Esophagus squamous epithelium (tissue), 5 donors: ENCODE measurements around the gene FAM107B. TPM values are rescaled to one million over a fixed set of nuclear protein-coding genes. Genes with fewer than 3 reads are reported as not detected.

ENCODE experiments used
- DNase-seq: peaks from one replicate; lab custom pipeline; 2025; lab: John Stamatoyannopoulos, UW
- H3K27ac ChIP-seq, 4 donors: fragments of 200-600 bp; sonication (generic); one replicate each; pipeline ENCODE4 v1.5.1; 2016 to 2019; ENCODE audit warnings: mild to moderate bottlenecking in 1 of 4
- H3K27me3 ChIP-seq, 4 donors: fragments of 200-600 bp; sonication (generic); 1 replicate in 3 of 4; 2 replicates in 1 of 4; pipeline versions ENCODE4 v1.5.1 to v1.6.0; 2017 to 2021; ENCODE audit warnings: antibody characterized with exemption in 1 of 4
- H3K36me3 ChIP-seq, 3 donors: fragments of 200-600 bp; sonication (generic); one replicate each; pipeline ENCODE4 v1.5.1; 2016 to 2019
- H3K4me1 ChIP-seq, 3 donors: fragments of 200-600 bp; sonication (generic); one replicate each; pipeline ENCODE4 v1.5.1; 2017 to 2019
- H3K4me3 ChIP-seq, 4 donors: fragments of 200-600 bp; sonication (generic); 1 replicate in 3 of 4; 2 replicates in 1 of 4; pipeline ENCODE4 v1.5.1; 2016 to 2019; ENCODE audit warnings: mild to moderate bottlenecking in 2 of 4, moderate library complexity in 1 of 4
- H3K9me3 ChIP-seq, 3 donors: fragments of 200-600 bp; sonication (generic); one replicate each; pipeline ENCODE4 v1.5.1; 2016 to 2019
- POLR2A ChIP-seq, 4 donors: fragments of 450-650 bp; IDR thresholded peaks; one replicate each; pipeline ENCODE4 v1.6.1; 2017; ENCODE audit warnings: antibody characterized with exemption in 4 of 4, mild to moderate bottlenecking in 4 of 4, moderate library complexity in 3 of 4
- WGBS, 2 donors: methylation state at CpG; one replicate each; pipeline ENCODE4 v1.1.5; 2018; 5-methylcytosine and 5-hydroxymethylcytosine counted together
- intact Hi-C: fragments of 100-400 bp; cut with DNase I; formaldehyde crosslinking; loops from one replicate; pipeline ENCODE4 v1.15.0; 2022
- total RNA-seq, 4 donors: library from RNA; depleted of rRNA; stranded (reverse); fragments of >200 nt; gene quantifications; one replicate each; pipeline ENCODE4 v1.1.0, GENCODE V29; 2016
- TF ChIP-seq, protein P1 (sequence below), 6 experiments: fragments of 450-650 bp in 4 of 6; fragments of 200-600 bp in 2 of 6; sonication (generic) in 2 of 6; IDR thresholded peaks; one replicate each; pipeline ENCODE4 v1.5.1; 2016 to 2019; ENCODE audit warnings: antibody characterized with exemption in 6 of 6, mild to moderate bottlenecking in 4 of 6, moderate library complexity in 4 of 6
- donor health status: DM: yes; HTN: yes; CAD: no.

Gene FAM107B
- total RNA-seq, 4 donors from 2014 or later, result 6.7 to 17.0 (median 12.9) TPM

DNA sequence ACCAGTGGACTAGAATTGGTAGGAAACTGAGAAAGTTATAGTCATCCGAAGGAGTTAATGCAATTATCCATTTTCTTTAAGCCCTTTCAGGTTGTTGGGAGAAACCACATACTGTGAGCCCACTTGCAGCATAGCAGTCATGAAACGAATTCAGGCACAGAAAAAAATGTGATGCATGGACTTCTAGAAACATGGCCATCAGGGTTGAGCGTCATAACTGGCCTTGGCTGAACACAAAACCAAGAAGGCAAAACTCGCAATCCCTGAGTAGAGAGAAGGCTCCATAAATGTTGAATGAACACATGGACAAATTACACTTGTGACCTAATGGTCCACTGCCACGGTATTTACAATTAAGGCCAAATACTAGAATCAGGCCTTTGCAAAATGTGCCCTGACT is 121.9 kb downstream of the FAM107B start:
- DNase-seq, result no peak
- no peaks in the 10 kb centered on the region for H3K27me3 ChIP-seq
- H3K36me3 ChIP-seq, result no peaks in the 10 kb centered on the region
- WGBS, 2 donors, result 85 to 90% methylated on average over 5 of the region's 5 CpGs
- no peaks in the 10 kb centered on the region for H3K9me3 ChIP-seq
- H3K27ac ChIP-seq, result peak overlapping the region in 3 of 4 donors; percentile 30 to 56 (median 55)
- peaks cover 9 to 50% (median 26%) of the 10 kb centered on the region in 3 donors for H3K4me1 ChIP-seq
- H3K4me3 ChIP-seq, result no peak overlapping the region
- TF ChIP-seq, protein P1, sequence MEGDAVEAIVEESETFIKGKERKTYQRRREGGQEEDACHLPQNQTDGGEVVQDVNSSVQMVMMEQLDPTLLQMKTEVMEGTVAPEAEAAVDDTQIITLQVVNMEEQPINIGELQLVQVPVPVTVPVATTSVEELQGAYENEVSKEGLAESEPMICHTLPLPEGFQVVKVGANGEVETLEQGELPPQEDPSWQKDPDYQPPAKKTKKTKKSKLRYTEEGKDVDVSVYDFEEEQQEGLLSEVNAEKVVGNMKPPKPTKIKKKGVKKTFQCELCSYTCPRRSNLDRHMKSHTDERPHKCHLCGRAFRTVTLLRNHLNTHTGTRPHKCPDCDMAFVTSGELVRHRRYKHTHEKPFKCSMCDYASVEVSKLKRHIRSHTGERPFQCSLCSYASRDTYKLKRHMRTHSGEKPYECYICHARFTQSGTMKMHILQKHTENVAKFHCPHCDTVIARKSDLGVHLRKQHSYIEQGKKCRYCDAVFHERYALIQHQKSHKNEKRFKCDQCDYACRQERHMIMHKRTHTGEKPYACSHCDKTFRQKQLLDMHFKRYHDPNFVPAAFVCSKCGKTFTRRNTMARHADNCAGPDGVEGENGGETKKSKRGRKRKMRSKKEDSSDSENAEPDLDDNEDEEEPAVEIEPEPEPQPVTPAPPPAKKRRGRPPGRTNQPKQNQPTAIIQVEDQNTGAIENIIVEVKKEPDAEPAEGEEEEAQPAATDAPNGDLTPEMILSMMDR (IDR thresholded peaks at IDR 0.05), result no peak
- no peak for TF ChIP-seq POLR2A (IDR thresholded peaks at IDR 0.05)
- intact Hi-C loops, result no loop called here

DNA sequence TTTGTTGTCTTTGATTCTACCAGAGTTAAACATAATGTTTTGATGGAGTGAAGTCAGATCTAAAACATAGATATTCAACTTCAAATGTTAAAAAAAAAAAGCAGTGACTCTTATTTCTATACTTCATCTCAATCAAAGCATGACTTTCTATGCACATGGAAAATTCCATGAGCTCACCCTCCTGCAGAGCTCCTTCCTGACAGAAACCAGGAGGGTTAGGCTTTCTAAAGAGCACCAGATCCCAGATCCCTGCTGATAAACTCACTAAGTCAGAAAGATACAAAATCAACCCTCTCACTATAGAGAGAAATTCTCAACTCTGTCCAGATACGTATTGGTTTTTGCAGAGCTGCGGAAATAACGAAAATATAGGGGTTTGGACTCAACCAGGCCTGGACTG is 122.6 kb downstream of the FAM107B start:
- Histone ChIP-seq H3K4me3 (no peak overlapping the region), H3K9me3 (no peaks in the 10 kb centered on the region), H3K27me3 (no peaks in the 10 kb centered on the region), H3K27ac (no peak overlapping the region), H3K36me3 (no peaks in the 10 kb centered on the region), H3K4me1 (peaks cover 8 to 46% (median 25%) of the 10 kb centered on the region in 3 donors)
- TF ChIP-seq POLR2A (IDR thresholded peaks at IDR 0.05), result no peak
- TF ChIP-seq, protein P1 (IDR thresholded peaks at IDR 0.05), result no peak
- WGBS, 2 donors, result 93 to 97% methylated on average over 3 of the region's 3 CpGs
- DNase-seq, result no peak
- intact Hi-C loops, result no loop called here

DNA sequence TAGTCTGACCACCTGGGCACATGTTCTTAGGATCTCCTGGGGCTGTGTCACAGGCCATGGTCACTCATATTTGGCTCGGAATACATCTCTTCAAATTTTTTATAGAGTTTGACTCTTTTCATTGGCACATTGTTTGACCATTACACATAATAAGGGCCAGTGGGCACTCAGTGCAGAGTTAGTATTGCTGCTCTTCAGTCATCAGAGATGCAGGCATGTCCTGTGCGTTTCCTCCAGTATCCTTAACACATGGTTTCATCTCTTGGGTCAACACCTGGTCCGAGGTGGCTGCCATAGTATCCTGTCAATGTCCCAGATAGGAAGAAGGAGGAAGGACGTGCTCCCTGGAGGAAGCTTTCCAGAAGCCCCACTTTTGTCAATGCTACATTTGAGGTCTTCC is 125.0 kb downstream of the FAM107B start:
- no peaks in the 10 kb centered on the region for H3K36me3 ChIP-seq
- no peak overlapping the region for H3K4me3 ChIP-seq
- peaks cover 8 to 39% (median 25%) of the 10 kb centered on the region in 3 donors for H3K4me1 ChIP-seq
- H3K27ac ChIP-seq, result no peak overlapping the region
- intact Hi-C loops, result no loop called here
- TF ChIP-seq, protein P1 (IDR thresholded peaks at IDR 0.05), result no peak
- TF ChIP-seq POLR2A (IDR thresholded peaks at IDR 0.05), result no peak
- 94 to 98% methylated on average over 4 of the region's 4 CpGs for WGBS, 2 donors
- no peaks in the 10 kb centered on the region for H3K9me3 ChIP-seq
- H3K27me3 ChIP-seq, result no peaks in the 10 kb centered on the region
- DNase-seq, result no peak

DNA sequence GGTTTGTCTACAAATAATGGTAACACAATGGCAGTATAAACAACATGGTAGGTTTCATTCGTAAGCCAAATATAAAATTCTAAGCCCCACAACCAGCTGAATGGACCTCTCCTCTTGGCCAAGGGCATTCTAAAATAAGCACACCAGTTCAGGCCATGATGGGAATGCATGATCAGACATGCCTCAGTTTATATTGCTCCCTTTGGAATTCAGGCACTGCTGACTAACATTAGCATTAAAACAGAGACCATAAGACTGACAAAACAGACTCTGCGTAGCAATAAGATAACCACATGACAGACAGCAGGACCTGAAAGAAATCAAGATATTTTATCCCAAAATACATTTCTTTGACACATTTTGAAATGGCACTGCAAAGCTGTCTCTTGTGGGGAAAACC is 125.8 kb downstream of the FAM107B start:
- TF ChIP-seq, protein P1 (IDR thresholded peaks at IDR 0.05), result no peak
- TF ChIP-seq POLR2A (IDR thresholded peaks at IDR 0.05), result no peak
- no peak overlapping the region for H3K4me3 ChIP-seq
- no peaks in the 10 kb centered on the region for H3K27me3 ChIP-seq
- no peaks in the 10 kb centered on the region for H3K36me3 ChIP-seq
- no peak for DNase-seq
- H3K4me1 ChIP-seq, result peaks cover 8 to 31% (median 25%) of the 10 kb centered on the region in 3 donors
- intact Hi-C loops, result no loop called here
- no peaks in the 10 kb centered on the region for H3K9me3 ChIP-seq
- H3K27ac ChIP-seq, result peak overlapping the region; percentile 9 to 81 (median 66)
- 38 to 55% methylated on average over 2 of the region's 2 CpGs for WGBS, 2 donors

DNA sequence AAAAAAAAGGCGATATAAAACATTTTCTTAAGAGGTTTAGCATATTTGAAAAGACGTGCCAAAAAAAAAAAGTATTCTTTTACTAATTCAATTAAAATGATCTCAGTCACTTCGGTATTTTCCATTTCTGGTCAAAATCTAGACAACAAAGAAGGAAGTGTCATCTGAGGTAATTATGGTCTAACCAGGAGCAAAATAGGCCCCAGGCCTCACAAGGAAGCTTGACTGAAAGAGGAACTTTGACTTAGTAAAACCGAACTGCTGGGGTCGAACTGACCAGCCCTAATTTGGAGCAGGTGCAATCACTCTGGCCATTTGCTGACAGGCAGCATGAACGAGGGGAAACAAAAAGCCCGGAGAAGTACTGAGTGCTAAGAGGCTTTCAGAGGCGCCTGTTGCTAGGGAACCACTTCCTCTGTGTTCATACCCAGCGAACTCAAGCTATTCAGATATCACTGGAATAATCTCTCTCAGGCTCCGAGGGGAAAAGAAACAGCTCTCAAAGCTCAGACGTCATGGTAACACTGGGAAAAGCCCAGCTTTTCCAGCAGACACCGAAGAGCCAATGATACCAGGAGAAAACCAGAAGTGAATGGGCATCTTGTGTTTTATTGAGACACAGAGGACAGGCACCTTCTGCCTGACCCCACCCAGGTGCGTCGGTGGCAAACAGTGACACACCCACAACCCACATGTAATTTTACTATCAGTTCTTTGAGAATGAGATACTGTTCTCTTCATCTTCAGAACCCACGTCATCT is 126.5 kb downstream of the FAM107B start:
- intact Hi-C loops, result no loop called here
- TF ChIP-seq, protein P1 (IDR thresholded peaks at IDR 0.05), result no peak
- TF ChIP-seq POLR2A (IDR thresholded peaks at IDR 0.05), result no peak
- no peaks in the 10 kb centered on the region for H3K9me3 ChIP-seq
- WGBS, 2 donors, result 22 to 26% methylated on average over 15 of the region's 15 CpGs
- peak overlapping the region; percentile 9 to 81 (median 66) for H3K27ac ChIP-seq
- DNase-seq, result peak; percentile 9
- H3K4me1 ChIP-seq, result peaks cover 8 to 24% (median 18%) of the 10 kb centered on the region in 3 donors
- H3K27me3 ChIP-seq, result no peaks in the 10 kb centered on the region
- no peaks in the 10 kb centered on the region for H3K36me3 ChIP-seq
- peak overlapping the region in 1 of 4 donors; percentile 27 for H3K4me3 ChIP-seq
